ENCODE results near the gene MARF1.
"Not testable (repeated sequence)": the region's sequence is repeated elsewhere in the genome, so short reads cannot be mapped to it uniquely, and the experiment has no call there.

The MARF1 gene

GRCh38 chr16:15643048-15643945, at the start of gene MARF1:
MARF1 (minus strand) TSS chr16:15643154; CDS start chr16:15639233, 3,921 bp downstream.
- DNase-seq (ENCODE audit: low read depth in 3 of 3) = peak; percentile 99 to 100 (median 99)

GRCh38 chr16:15692508-15692907, 49.6 kb upstream of the MARF1 start:
- not testable (repeated sequence) for DNase-seq (ENCODE audit: low read depth in 3 of 3)

- no peak for DNase-seq (ENCODE audit: low read depth in 3 of 3)
These were observed 48.1 kb upstream of the MARF1 start for GRCh38 chr16:15691046-15691445.

- no peak for DNase-seq (ENCODE audit: low read depth in 3 of 3)
These were observed 47.3 kb upstream of the MARF1 start for GRCh38 chr16:15690296-15690695.

GRCh38 chr16:15689290-15689689, 46.3 kb upstream of the MARF1 start:
- DNase-seq (ENCODE audit: low read depth in 3 of 3) = no peak

GRCh38 chr16:15686287-15686686, 43.3 kb upstream of the MARF1 start:
- DNase-seq (ENCODE audit: low read depth in 3 of 3) = no peak

- DNase-seq (ENCODE audit: low read depth in 3 of 3) = peak in 2 of 3 experiments; percentile 11 to 38
These were observed 39.2 kb upstream of the MARF1 start for GRCh38 chr16:15682105-15682570.

- no peak for DNase-seq (ENCODE audit: low read depth in 3 of 3)
These were observed 34.5 kb upstream of the MARF1 start for GRCh38 chr16:15677447-15677846.

GRCh38 chr16:15676506-15676905, 33.6 kb upstream of the MARF1 start:
- DNase-seq (ENCODE audit: low read depth in 3 of 3) = no peak

- no peak for DNase-seq (ENCODE audit: low read depth in 3 of 3)
These were observed 31.6 kb upstream of the MARF1 start for GRCh38 chr16:15674571-15674970.

GRCh38 chr16:15672514-15673167, 29.7 kb upstream of the MARF1 start:
- DNase-seq (ENCODE audit: low read depth in 3 of 3) = peak; percentile 13 to 54 (median 21)

- not testable (repeated sequence) for DNase-seq (ENCODE audit: low read depth in 3 of 3)
These were observed 29.2 kb upstream of the MARF1 start for GRCh38 chr16:15672127-15672513.

- DNase-seq (ENCODE audit: low read depth in 3 of 3) = no peak
These were observed 28.7 kb upstream of the MARF1 start for GRCh38 chr16:15671530-15672117.

GRCh38 chr16:15667091-15667742, 24.3 kb upstream of the MARF1 start:
- DNase-seq (ENCODE audit: low read depth in 3 of 3) = no peak

GRCh38 chr16:15665107-15665506, 22.2 kb upstream of the MARF1 start:
- no peak for DNase-seq (ENCODE audit: low read depth in 3 of 3)

GRCh38 chr16:15660203-15660601, 17.2 kb upstream of the MARF1 start:
- no peak for DNase-seq (ENCODE audit: low read depth in 3 of 3)

GRCh38 chr16:15658556-15658955, 15.6 kb upstream of the MARF1 start:
- DNase-seq (ENCODE audit: low read depth in 3 of 3) = no peak

GRCh38 chr16:15658149-15658548, 15.2 kb upstream of the MARF1 start:
- no peak for DNase-seq (ENCODE audit: low read depth in 3 of 3)

GRCh38 chr16:15655561-15655960, 12.6 kb upstream of the MARF1 start:
- not testable (repeated sequence) for DNase-seq (ENCODE audit: low read depth in 3 of 3)

GRCh38 chr16:15654591-15654990, 11.6 kb upstream of the MARF1 start:
- no peak for DNase-seq (ENCODE audit: low read depth in 3 of 3)

GRCh38 chr16:15653227-15653626, 10.3 kb upstream of the MARF1 start:
- no peak for DNase-seq (ENCODE audit: low read depth in 3 of 3)

Measured in stimulated activated CD4-positive, alpha-beta T cell treated with anti-CD3 and anti-CD28 coated beads, TNF-alpha, amount 100 ng/mL, for 24 hours (primary cell).